Stimulated activated CD8-positive, alpha-beta memory T cell treated with anti-CD3 and anti-CD28 coated beads, Interleukin-12 subunit alpha, Interleukin-12 subunit beta, amount 100 ng/mL, for 24 hours (primary cell): ENCODE data around the gene GTF2H2C.
"Not testable (repeated sequence)": the region's sequence is repeated elsewhere in the genome, so short reads cannot be mapped to it uniquely, and the experiment has no call there.

ENCODE experiments used
- DNase-seq: peaks from one replicate; pipeline ENCODE4 v3.0.0-alpha.2; 2020; ENCODE audit errors: extremely low read depth

GTF2H2C gene

DNA sequence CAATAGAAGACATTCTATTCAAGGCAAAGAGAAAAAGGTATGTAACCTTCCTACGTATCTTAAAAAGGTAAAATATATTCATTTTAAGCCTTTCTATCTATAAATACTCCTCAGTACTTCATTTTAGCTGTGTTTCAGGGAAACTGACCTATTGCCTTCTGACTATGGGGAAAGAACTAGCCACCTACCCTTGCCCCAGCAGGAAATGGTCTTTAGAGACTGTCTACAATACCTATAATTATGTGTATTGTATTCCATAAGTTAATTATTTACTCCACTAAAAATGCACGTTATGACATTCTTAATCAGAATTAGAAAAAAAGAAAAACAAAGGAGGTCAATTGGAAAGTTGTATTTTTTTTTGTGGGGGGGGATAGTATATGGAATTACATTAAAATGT, 6.2 kb downstream of the GTF2H2C start:
- DNase-seq: not testable (repeated sequence)

DNA sequence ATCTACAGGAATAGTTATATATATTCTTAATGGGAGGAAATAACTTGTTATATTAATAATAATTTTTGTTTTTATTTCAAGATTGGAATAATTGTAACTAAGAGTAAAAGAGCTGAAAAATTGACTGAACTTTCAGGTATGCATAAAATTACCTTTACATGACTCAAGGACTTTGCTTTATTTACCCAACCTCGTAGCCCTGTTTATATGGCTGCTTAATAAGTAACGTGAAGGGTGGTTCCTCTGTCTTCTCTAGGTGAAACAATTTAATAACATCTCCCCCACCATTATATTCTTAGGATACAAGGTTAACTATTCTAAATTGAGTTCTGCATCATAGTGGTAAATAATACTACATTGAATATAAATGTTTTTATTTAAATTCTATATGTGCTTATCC, 8.1 kb downstream of the GTF2H2C start:
- DNase-seq: not testable (repeated sequence)

DNA sequence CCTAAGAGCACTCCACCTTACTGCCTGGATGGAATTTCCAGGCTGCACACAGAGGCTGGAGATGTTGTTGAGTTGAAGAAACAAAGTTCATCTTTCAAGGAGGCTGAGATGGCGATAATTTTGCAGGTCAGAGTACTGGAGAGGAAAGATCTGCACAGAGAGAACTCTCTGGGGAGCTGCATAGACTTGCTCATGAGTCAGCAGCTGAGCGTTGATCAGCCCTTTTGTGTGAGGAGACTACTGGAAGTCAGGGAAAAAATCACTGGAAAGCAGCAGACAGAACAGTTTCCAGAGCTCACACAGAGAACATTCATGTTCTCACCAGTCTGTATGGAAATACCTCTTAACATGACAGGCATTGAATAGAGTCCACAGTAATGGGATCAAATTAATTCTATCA, 23.4 kb downstream of the GTF2H2C start:
- not testable (repeated sequence) for DNase-seq

DNA sequence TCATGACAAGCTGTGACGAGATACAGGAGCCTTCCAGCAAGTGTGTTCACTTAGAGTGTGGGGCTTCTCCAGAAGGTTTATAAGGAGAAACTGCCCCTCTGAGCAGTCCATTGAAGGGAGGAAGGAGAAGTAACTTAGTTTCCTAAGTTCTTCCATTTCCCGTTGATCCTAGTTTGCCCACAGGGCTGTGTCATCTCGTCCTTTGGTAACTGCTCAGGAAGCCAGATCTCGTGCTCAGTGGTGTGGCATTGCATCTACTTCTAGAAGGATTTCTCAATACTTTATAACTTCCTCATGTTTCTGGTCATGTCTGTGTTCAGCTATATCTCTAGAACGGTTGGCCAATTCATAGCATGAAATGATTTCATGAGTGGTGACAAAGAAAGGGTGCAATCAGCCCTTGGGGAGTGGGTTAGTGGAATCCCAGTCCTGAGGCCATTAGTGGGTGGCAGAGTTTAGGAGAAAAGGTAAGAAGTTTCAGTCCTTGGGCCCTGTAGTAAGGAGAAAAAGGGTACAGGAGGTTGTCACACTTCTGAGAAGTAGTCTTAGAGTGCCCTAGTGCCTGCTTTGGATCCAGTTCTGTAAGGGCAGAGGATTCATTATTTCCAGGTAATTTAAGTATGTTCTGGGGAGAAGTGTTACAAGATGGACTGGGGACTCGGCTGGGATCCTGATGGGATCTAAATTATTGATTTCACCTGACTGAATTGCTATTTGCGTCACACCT, 36.3 kb downstream of the GTF2H2C start:
- not testable (repeated sequence) for DNase-seq

DNA sequence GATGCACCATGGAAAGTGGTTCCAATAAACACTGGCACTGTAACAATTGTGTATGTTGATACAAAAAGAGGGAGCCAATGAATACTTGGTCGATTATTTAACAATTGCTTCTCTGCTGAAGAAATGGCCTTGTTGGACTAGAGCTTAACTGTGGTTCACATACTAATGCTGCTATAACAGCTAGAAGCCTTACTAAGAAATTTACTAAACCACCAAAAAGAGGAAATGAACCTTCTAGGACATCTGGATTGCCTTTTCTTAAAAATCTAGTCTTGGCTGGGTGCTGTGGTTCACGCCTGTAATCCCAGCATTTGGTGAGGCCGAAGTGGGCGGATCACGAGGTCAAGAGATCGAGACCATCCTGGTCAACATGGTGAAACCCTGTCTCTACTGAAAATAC, 42.0 kb downstream of the GTF2H2C start:
- DNase-seq: not testable (repeated sequence)

DNA sequence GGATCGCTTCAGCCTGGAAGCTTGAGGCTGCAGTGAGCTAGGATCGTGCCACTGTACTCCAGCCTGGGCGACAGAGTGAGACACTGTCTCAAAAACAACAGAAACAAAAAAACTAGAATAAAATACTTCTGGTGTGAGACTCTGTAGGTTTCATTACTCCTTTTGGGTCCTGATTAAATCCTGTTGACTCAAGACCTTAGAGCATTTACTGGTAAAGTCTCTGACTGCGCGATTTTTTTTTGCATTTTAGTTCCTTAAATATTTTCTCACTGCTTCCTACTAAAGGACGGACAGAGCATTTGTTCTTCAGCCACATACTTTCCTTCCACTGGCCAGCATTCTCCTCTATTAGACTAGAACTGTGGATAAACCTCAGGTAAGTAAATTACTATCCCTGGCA, 46.8 kb downstream of the GTF2H2C start:
- not testable (repeated sequence) for DNase-seq

DNA sequence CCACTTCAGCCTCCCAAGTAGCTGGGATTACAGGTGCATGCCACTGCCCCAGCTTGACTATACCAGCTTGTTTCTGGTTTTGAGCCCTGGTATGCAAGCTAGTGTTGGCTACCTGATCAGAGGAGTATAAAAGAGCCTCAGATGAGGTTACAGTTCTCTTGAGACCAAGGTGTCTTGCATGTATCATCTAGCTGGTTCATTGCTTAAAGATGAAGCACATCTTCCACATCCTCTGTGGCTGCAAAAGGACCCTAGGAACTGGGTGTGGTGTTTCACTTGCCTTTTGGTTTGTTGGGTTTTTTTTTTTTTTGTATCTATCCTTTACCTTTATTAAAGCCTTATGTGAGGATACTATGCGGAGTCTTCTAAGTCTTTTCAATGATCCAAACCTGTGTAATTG, 47.8 kb downstream of the GTF2H2C start:
- not testable (repeated sequence) for DNase-seq

DNA sequence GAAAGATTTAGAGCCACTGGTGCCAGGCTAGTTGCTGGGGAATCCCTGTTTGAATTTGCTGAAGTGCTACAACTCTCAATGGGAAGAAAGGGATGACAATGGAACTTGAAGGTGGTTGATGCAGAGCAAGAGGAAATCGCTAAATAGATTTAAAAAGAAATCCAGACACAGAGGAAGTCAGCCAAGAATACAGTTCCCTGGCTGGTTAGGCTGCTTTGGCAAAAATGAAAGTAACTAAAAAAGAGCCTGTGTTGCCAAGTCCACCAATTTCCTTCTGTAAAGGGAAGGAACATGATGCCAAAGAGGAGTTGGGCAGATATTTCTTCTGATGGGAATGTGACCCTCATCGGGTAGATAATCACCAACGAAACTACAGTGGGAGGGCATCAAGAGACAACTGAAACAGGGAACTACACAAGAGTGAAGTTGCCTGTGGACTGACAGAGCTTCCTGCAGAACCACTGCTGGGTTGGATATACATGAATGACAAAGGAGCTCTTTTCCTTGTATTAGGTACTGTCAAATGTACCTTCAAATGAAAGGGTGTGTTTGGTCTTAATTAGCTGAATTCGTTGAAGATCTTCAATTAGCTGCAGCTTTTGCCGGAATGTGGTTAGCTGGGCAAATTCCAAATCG, 49.0 kb downstream of the GTF2H2C start:
- not testable (repeated sequence) for DNase-seq

DNA sequence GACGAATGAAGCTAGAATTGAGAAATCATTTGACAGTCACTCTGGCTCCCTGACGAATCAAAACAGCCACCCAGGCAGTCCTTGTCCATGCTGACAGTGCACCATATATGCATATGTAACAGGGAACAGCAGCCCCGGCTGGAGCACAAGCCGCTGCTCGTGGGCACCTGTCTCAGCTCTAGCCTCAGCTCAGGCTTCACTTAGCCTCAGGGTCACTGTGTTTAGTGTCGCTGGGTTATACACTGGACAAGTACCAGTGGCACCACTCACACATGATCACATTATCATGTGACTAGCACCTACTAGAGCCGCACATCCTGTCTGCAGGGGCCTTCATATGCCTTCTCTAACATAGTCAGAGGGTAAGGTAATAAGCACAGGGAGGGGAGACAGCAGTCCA, 54.9 kb downstream of the GTF2H2C start:
- not testable (repeated sequence) for DNase-seq

DNA sequence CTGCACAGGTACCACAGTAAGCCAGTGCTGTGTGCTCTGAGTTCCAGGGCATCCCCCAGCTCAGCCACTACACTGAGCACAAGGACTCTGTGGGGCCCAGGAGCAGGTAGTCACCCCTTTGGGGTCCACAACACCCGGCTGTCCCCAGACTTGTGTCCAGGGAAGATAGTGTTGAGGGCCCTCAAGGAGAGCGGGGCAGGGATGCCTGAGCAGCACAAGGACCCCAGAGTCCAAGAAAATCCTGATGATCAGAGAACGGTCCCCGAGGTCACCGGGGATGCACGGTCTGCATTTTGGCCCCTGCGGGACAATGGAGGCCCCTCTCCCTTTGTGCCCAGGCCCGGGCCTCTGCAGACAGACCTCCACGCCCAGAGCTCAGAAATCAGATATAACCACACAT, 71.9 kb downstream of the GTF2H2C start:
- DNase-seq: not testable (repeated sequence)
